Adrenal gland (tissue), 5 donors: ENCODE measurements around the gene PPM1D.

Source experiments
- POLR2A ChIP-seq, 2 donors: fragments of 450-650 bp; IDR thresholded peaks; one replicate each; pipeline ENCODE4 v1.6.1; 2017; ENCODE audit warnings: antibody characterized with exemption in 2 of 2, mild to moderate bottlenecking in 2 of 2, moderate library complexity in 1 of 2
- TF ChIP-seq, protein P1 (sequence below), 6 experiments: fragments of 450-650 bp in 4 of 6; fragments of 200-600 bp in 2 of 6; sonication (generic) in 1 of 6; IDR thresholded peaks; 1 replicate in 5 of 6; 2 replicates in 1 of 6; pipeline versions ENCODE4 v1.5.1 to v1.8.0; 2016 to 2021; ENCODE audit warnings: antibody characterized with exemption in 6 of 6, mild to moderate bottlenecking in 2 of 6, moderate library complexity in 1 of 6
- donor health status: DM: no; HTN: no; CAD: no.

DNA sequence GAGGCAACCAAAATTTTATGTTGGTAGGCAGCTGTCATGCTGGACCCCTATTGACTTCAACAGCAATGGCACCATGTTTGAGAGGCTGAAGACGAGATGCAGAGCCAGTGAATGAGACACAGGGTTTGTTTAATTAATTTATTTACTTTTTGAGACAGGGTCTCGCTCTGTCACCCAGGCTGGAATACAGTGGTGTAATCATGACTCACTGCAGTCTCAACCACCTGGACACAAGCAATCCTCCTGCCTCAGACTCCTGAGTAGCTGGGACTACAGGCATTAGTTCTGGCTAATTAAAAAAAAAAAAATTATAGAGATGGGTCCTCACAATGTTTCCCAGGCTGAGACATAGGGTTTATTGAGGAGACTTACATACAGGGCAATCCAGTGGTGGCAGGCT, 36.2 kb upstream of the PPM1D start:
- TF ChIP-seq, protein P1, sequence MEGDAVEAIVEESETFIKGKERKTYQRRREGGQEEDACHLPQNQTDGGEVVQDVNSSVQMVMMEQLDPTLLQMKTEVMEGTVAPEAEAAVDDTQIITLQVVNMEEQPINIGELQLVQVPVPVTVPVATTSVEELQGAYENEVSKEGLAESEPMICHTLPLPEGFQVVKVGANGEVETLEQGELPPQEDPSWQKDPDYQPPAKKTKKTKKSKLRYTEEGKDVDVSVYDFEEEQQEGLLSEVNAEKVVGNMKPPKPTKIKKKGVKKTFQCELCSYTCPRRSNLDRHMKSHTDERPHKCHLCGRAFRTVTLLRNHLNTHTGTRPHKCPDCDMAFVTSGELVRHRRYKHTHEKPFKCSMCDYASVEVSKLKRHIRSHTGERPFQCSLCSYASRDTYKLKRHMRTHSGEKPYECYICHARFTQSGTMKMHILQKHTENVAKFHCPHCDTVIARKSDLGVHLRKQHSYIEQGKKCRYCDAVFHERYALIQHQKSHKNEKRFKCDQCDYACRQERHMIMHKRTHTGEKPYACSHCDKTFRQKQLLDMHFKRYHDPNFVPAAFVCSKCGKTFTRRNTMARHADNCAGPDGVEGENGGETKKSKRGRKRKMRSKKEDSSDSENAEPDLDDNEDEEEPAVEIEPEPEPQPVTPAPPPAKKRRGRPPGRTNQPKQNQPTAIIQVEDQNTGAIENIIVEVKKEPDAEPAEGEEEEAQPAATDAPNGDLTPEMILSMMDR (IDR thresholded peaks at IDR 0.05): no peak
- TF ChIP-seq POLR2A (IDR thresholded peaks at IDR 0.05): no peak
